Measurements from ENCODE around the gene SMYD5. TPM values are rescaled to one million over a fixed set of nuclear protein-coding genes. Genes with fewer than 3 reads are reported as not detected.

Gene SMYD5
- polyA plus RNA-seq, 1 of the 3 experiments (the other 2 are of a cell fraction), result 21.4 TPM

DNA sequence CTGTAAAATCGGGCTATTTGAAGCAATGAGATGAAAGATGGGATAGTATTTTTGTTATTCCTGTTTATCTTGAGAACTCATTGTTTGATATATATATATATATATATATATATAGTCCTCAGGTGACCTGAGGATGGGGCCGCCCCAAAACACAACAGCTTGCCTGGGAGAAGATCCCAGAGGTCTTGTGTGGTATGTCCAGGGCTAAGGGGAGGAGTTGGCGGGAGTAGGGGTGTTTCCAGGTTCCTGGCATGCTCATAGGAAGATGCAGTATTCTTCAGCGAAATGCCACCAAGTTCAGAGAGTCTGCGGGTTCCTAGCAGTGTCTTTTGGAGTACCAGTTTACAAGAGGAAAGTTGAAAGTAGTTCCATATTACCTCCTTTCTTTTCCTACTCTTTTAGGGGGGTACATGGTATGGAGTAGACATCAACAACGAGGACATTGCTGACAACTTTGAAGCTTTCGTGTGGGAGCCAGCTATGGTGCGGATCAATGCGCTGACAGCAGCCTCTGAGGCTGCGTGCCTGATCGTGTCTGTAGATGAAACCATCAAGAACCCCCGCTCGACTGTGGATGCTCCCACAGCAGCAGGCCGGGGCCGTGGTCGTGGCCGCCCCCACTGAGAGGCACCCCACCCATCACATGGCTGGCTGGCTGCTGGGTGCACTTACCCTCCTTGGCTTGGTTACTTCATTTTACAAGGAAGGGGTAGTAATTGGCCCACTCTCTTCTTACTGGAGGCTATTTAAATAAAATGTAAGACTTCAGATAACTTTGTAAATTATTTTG is 38.4 kb downstream of the SMYD5 start:
- Histone ChIP-seq H4K20me1 (ENCODE audit: insufficient read depth) (0 out of 2 replicates have a peak, but pooled peaks cover 7% of the 10 kb centered on the region), H3K9me2 (no peaks in the 10 kb centered on the region), H3K4me2 (no peak overlapping the region), H3K36me3 (replicated peaks in 1 of 2; ENCODE audit: control insufficient read depth in 1 of 2, insufficient read depth in 2 of 2, low read length in 1 of 2) (peaks cover 38 to 67% of the 10 kb centered on the region in 2 experiments), H3K4me1 (ENCODE audit: control insufficient read depth in 1 of 2, insufficient read depth in 2 of 2, low read depth in 1 of 2, low read length in 1 of 2) (peaks cover 0 to 3% of the 10 kb centered on the region in 2 experiments; a peak in 1 of 4 replicates), H3K79me2 (ENCODE audit: insufficient read depth) (no peaks in the 10 kb centered on the region; the same call in 1 of the 2 replicates), H3K4me3 (ENCODE audit: low read depth in 2 of 2, low read length in 1 of 2) (no peak overlapping the region), H3F3A (replicated peaks; ENCODE audit: insufficient read depth) (no peaks in the 10 kb centered on the region), H2AFZ (ENCODE audit: low read depth) (no peak overlapping the region), H3K9me3 (no peaks in the 10 kb centered on the region), H3K27ac (ENCODE audit: low read depth in 2 of 2, low read length in 1 of 2) (no peak overlapping the region), H3K9ac (no peak overlapping the region), H3K27me3 (ENCODE audit: insufficient read depth) (no peaks in the 10 kb centered on the region)
- ChIA-PET CTCF (interaction anchor here (1.0 to 1.7 kb wide), 2 partner anchors 18 to 75 kb away, joined by 3 to 5 read pairs; no protein-coding TSS in a partner anchor), POLR2A (interaction anchor here (0.9 to 1.2 kb wide), 2 partner anchors 8 to 19 kb away, joined by 3 to 4 read pairs; partner anchors contain the start of gene CCT7)
- TF ChIP-seq JUND (IDR thresholded peaks at IDR 0.05) (no peak), EP300 (IDR thresholded peaks at IDR 0.05; ENCODE audit: borderline replicate concordance in 1 of 2, low read depth in 1 of 2, low read length in 1 of 2) (no peak), IRF3 (IDR thresholded peaks at IDR 0.05; ENCODE audit: low read depth, low read length) (no peak), YY1 (IDR thresholded peaks at IDR 0.05; ENCODE audit: low read depth) (no peak), FOXJ3 (CRISPR knock-in tag; IDR thresholded peaks at IDR 0.05) (no peak), REST (IDR thresholded peaks at IDR 0.05; ENCODE audit: low read depth, low read length) (no peak), RFX5 (IDR thresholded peaks at IDR 0.05; ENCODE audit: low read length) (no peak), POLR2AphosphoS5 (IDR thresholded peaks at IDR 0.05; ENCODE audit: low read depth, low read length) (no peak), TCF12 (IDR thresholded peaks at IDR 0.05) (no peak), SIN3A (IDR thresholded peaks at IDR 0.05; ENCODE audit: borderline replicate concordance, low read depth, low read length) (no peak), NRF1 (IDR thresholded peaks at IDR 0.05; ENCODE audit: low read depth, low read length) (no peak)
- TF ChIP-seq, protein P1, sequence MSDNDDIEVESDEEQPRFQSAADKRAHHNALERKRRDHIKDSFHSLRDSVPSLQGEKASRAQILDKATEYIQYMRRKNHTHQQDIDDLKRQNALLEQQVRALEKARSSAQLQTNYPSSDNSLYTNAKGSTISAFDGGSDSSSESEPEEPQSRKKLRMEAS (IDR thresholded peaks at IDR 0.05; ENCODE audit: low read depth), result no peak
- DNase-seq, result no peak
- 93% methylated on average over 11 of the region's 17 CpGs for WGBS (ENCODE audit: low lambda C conversion rate)

Measured in SK-N-SH (cell line).